Measurements from ENCODE around the gene PTMA. TPM values are rescaled to one million over a fixed set of nuclear protein-coding genes. Genes with fewer than 3 reads are reported as not detected.

Gene PTMA
- total RNA-seq, 1 donor from 2014 or later = 256 TPM

DNA sequence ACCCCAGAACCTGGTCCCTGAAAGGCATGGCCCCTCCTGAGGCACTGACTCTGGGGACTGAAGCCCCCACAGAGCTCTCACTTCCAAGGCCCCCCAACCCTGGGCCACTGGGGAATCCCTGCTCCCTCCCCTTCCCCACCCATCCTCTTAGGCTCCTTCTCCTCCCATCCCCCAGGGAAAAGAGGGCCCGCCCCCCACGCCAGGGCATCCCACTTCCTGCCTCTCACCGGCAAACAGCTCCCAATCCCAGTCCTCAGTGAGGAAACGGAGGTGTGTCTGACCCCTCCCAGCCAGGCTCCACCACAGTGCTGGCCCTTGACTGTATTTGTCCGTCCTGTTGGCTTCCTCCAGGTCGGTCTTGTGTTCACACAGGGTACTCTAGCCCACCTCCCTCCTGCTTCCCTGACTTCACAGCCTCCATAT lies 35.0 kb upstream of the PTMA start:
- DNase-seq (ENCODE audit: low spot score) = no peak
- intact Hi-C loops (cut with DNase I) = no loop called here

DNA sequence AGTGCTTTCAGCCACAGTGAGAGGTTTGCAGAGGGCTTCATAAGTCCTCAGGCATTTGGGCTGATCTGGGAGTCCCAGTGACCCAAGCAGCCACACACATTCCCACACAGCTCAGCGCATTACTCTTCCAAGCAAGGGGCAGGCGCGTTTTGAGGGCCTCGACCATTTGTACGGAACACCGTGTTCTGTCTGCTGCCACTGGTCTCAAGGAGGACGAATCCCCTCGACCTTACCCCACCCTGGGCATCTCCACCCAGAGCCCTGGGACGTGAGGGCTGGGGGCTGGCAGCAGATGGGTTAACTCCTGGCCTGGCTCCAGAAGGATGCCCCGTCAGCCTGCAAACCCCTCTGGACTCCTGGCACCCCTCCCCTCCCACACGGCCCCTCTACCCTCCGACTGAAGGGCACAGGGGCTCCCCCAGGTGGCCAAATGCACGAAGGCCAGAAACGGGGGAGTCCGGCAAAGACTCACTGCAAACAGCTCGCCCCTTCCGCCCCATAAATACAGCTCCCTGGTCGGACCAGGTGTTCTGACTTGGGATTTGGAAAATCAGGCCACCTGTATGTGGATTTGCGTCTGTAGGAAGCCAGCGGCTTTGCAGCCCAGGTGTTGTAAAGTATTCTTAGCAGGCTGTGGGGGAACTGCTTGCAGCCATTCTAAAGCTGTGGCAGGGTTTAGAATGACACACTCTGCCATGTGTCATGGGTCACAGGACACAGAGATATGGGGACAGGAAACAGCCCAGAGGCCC lies 33.6 kb upstream of the PTMA start:
- peak; percentile 84 for DNase-seq (ENCODE audit: low spot score)
- intact Hi-C loops (cut with DNase I) = loop anchor here (1.0 to 2.0 kb wide), 2 partner anchors 26 to 62 kb away; no protein-coding TSS in a partner anchor

DNA sequence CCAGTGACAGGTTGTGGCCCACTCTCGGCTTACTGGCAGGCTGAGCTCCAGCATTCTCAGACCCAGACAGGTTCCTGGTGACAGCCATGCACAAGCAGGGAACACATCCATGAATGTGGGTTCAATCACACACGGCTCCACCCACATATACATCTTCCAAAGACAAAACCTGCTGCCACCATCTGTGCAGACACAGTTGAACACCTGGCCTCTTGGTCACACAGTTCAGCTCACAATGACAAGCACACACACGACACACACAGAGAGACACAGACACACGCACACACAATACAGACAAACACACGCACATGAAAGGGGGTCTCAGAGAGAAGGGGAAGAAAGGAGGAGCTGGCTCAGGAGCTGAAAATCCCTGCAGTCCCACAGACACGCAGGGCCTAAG lies 32.1 kb upstream of the PTMA start:
- intact Hi-C loops (cut with DNase I) = no loop called here
- no peak for DNase-seq (ENCODE audit: low spot score)

DNA sequence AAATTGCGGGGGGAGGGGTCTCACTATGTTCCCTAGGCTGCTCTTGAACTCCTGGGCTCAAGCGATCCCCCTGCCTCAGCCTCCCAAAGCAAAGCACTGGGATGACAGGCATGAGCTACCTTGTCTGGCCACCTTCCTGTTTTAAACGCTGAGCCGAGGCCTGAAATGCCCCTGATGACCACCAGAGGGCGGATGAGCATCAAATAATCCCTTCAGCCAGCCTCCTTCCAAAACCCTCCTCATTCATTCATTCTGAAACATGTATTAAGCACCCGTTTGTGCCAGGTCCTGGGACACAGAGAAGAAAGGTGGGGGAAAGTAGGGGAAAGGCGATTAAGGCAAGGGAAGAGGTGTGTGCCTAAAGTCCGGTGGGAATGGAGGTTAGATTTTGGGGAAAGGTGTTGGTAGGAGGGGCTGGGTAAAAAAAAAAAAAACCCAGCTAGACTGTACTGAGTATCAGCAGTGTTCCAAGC lies 30.7 kb upstream of the PTMA start:
- intact Hi-C loops (cut with DNase I) = no loop called here
- DNase-seq (ENCODE audit: low spot score) = peak; percentile 90

DNA sequence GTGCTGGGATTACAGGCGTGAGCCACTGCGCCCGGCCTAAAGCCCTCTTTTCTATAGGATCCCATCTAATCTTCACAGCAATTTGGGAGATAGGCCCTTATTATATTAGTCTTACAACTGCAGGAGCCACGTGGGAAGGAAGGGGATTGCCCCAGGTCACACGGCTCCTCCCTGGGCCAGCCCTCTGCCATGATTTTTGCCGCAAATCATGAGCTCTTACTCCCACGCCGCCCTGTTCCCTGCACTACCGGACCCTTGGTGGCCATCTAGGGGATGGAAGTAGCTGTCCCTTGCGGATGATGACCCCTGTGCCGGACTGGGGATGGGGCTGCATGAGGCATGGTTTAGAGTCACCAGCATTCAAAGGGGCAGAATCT lies 28.4 kb upstream of the PTMA start:
- no peak for DNase-seq (ENCODE audit: low spot score)
- intact Hi-C loops (cut with DNase I) = loop anchor here (1.0 to 10.0 kb wide), 2 partner anchors 35 to 105 kb away; partner anchors contain the start of genes COPS7B and PDE6D

DNA sequence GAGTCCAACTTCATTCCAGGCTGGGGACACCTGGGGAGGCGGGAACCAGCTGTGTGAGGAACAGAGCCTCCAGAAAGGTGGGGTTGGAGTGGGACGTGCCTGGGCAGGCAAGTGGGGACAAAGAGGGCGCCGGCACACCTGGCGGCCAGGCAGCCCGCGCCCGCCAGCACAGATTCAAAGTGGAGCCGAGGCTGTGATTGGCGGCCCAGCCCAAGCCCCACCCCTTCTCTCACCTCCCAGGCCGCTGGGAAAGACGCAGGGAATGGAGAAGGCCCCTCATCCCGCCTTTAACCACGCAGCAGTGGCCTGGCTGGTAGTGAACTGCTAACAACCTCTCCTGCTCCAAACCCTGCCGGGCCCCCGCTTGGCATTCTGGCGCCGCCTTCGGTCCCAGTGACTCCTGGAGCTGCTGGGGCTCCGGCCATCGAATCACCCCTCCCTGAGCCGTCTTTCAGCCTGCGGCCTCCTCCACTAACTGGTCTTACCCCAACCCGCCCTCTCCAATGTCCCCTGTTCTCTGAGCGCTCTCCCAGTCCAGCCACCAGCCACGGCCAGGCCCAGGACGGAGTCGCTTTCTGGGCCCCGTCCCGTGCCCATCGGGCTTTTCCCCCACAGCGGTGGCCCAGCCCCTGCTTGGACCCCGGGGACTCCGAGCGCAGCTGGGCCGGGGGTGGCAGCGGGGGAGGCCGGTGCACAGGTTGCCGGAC lies 27.9 kb upstream of the PTMA start:
- DNase-seq (ENCODE audit: low spot score) = no peak
- intact Hi-C loops (cut with DNase I) = loop anchor here (10.0 kb wide), 1 partner anchor 104 kb away; the partner anchor contains the start of genes COPS7B and PDE6D

DNA sequence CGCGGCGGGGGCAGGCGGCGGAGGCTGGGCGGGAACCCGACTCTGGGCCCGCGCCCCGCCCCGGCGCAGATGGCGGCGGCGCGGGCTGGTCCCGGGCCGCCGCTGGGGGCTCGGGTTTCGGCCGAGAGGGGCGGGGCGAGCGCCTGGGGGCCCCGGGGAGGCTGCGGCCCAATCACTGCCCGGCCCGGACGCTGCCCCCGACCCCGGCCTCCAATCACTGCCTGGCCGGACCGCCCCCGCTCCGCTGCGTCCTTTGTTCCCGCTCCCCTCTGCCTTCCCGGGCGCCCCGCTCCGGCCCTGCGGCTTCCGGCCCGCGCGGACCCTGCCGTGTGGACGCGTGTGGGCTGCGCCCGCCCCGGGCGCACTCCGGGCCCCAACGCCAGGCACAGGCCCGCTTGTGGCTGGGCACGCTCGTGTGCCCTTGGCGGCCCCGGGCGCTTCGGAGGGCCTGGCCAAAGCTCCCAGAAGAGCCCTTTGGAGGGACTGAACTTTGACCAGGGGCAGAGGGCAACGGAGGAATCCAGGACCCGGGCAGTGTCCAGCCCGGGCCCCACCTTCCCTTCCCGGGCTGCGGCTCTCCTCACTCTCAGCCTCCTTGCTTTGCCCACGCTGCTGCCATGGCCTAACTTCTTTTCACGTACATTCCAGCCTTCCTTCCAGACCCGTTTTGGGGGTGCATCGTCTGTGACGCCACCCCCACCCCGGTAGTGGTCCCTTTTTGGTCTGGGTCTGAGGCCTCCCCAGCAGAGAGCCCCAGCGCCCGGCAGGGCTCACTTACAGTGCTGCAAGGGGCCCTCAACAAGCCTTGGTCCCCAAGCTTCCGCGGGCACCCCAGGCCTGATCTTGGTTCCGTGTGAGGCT lies 27.1 kb upstream of the PTMA start:
- DNase-seq (ENCODE audit: low spot score) = peak; percentile 90
- intact Hi-C loops (cut with DNase I) = loop anchor here (10.0 kb wide), 1 partner anchor 104 kb away; the partner anchor contains the start of genes COPS7B and PDE6D

DNA sequence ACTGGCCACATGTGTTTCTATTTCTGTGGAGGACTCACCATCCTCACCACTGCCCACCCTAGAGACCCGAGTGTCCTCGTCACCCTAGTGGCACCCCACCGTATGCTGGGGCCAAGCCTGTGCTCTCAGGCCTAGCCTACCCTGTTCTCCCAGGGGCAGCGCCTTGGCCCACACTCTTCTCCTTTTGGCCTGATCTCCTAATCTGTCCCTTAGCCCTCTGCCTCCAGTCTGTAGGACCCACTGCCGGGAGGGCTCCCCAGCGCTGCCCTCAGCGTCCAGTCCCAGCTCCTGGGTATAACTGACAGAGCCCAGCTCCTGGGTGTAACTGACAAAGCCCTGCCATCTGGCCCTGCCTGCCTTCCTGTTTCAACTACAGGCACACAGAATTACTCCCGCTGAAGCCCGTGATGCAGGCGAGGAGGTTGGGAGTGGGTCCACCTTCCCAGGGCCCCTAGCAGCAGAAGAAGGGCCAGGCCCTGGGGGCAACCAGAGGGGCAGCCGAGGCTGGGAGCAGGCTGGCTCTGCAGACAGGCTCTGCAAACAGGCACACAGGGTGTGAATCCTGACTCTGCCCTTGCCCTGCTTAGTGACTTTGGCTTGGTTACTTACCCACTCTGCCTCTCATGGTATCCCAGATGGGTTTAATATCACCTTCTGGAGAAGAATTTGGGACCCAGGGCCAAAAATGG lies 25.6 kb upstream of the PTMA start:
- DNase-seq (ENCODE audit: low spot score) = no peak

DNA sequence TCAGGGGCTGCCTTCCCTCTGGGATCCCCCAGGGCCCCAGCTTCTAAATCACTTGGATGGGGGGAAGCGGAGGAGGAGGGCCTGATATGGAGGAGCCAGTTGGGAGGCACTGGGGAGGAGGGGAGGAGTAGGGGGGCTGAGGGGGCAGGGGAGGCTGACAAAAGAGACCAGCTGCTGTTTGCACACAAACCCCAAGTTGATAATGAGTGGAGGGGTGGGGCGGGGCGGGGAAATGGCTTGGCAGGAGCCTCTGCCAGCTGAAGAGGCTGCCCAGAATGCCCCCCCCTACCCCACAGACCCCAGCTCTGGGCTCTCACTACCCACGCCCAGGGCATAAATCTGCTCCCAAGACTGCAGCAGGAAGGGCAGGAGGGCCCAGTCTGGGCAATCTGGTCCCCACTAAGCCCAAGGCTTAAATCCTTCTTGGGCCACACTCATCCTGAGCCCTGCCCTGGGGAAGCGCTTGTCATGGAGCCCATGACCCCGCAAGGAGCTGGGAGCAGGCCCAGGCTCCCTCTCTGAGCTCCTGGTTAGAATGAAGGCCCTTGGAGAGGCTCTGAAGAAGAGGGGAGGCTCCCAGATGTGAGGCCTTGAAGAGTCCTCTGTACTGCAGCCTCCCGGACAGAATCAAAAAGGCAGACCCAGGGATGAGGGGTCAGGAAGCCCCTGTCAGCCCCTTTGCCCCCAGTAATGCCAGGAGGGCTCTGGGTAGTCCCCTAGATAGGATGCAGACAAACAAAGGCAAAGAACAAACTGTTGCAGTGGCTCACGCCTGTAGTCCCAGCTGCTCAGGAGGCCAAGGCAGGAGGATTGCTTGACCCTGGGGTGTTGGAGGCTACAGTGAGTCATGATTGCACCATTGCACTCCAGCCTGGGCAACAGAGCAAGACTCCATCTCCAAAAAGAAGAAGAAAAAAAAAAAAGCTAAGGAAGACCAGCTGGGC lies 24.8 kb upstream of the PTMA start:
- no peak for DNase-seq (ENCODE audit: low spot score)
- intact Hi-C loops (cut with DNase I) = loop anchor here (10.0 kb wide), 1 partner anchor 101 kb away; the partner anchor contains the start of genes COPS7B and PDE6D

More for the DNA sequence above, 25.6 kb upstream of the PTMA start:
- intact Hi-C loops (cut with DNase I) = loop anchor here (10.0 kb wide), 1 partner anchor 102 kb away; the partner anchor contains the start of genes COPS7B and PDE6D

DNA sequence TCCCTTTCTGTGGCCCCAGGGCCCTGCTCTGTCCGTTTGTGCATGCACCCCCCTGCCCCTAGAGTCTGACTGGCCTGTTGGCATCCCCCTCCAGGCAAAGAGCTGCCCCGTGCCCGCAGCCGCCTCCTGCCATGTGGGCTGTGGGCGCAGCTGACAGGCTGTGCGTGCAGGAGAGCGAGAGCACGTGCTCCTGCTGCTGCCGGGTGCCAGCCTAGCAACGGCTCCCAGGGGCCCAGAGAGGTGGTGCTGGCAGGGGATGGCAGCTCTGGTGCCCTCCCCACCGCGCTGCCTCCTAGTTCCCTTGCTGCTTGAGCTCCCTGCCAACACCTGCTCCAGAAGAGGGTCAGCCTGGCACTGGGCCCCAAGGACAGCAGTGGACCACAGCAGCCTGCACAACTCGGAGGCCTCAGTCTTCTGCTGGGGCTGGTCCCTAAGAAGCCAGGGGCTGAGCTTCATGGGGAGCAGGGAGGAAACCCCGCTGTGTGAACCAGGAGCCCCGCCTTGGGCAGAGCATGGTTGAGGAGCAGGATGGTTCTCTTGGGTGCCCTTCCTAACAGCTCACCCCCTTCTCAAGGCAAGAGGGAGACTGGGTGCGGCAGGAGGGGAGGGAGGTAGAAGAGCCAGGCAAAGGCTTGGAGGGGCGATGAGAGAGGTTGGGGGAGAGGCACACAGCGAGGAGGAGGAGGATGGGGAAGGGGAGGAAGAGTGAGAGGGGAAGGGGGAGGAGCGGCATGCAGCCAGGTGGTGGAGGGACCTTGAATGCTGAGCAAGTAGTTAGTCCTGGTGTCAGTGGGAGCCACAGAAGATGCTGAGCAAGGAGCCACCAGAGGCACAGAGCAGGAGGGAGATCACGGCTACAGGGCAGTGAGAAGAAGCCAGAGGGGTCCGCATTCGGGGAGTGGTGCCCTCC lies 23.8 kb upstream of the PTMA start:
- intact Hi-C loops (cut with DNase I) = loop anchor here (10.0 kb wide), 1 partner anchor 100 kb away; the partner anchor contains the start of genes COPS7B and PDE6D
- no peak for DNase-seq (ENCODE audit: low spot score)

DNA sequence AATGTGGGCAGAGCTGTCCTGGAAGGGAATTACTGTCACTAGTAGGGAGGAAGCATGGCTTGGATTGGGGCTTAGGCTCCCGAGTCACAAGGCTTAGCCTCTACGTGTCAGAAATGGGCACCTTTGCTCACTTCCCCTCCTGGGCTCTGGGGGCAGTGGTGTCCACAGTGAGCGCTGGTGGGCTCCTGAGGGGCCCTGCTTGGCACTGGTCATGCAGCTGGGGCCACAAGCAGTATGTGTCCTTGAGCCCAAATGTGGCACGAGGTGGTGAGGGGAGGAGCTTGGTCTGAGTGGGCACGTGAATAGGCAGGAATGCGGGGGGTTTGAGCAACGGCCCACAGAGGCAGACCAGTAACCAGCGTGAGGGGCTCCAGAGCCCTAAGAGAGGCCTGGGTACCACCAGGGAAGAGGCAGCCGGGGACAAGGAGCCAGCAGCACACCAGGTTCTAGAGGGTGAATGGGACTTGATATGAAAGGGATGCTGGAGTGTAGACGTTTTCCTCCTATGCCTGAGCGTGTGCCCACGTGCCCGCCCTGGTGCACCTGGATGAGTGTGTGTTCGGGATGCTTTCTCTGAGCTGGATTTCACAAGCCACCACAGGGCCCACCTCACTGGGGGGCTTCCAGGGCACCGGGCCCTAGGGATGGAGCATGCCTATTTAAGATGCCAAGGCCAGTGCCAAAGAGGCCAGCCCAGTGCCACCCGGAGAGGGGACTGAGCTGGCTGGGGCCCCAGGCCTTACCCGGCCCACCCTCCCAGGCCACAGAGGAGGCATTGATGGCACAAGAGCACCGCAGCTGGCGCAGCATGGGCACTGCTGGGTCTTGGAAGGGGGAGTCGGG lies 22.8 kb upstream of the PTMA start:
- intact Hi-C loops (cut with DNase I) = loop anchor here (10.0 kb wide), 1 partner anchor 99 kb away; the partner anchor contains the start of genes COPS7B and PDE6D
- DNase-seq (ENCODE audit: low spot score) = no peak

DNA sequence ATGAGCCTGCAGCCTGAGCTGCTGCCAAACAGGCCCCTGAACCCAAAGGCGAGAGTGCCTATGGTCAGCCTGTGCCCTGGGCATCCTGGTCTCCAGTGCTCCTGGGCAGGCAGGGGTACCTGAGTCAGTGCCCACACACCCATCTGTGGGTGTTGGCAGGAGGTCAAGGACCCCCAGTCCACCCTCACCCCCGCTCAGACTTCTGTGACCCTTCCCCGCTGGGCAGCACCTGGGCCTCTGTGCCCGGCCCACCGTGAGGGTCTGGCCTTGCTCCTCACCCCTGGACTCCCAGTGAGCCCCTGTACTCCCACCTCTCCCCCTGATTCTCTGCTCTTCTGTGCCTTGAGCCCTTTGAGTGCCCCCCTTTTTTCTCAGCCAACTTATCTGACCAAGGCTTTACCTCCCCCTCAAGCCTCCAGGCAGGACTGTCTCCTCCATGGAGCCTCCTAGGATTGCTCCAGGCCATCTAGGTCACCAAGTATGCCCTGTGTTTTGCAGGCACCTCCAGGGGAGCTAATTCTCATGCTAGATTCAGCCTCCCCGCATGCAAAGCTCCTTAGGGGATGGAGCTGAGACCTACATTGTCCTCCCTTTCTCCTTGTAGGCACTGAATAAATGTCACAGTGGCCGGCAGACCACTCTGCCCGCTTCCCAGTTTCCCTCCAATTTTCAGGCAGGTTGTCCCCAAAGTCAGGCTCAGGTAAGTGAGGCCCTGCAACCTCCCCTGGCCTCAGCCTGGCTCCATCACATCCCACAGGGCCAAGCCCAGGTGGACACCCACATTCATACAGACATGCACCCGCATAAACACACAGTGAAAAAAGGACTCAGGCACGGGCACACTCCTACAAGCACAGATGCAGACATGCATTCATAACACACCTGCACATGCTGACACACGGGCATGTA lies 21.9 kb upstream of the PTMA start:
- intact Hi-C loops (cut with DNase I) = loop anchor here (10.0 kb wide), 1 partner anchor 98 kb away; the partner anchor contains the start of genes COPS7B and PDE6D
- DNase-seq (ENCODE audit: low spot score) = no peak

DNA sequence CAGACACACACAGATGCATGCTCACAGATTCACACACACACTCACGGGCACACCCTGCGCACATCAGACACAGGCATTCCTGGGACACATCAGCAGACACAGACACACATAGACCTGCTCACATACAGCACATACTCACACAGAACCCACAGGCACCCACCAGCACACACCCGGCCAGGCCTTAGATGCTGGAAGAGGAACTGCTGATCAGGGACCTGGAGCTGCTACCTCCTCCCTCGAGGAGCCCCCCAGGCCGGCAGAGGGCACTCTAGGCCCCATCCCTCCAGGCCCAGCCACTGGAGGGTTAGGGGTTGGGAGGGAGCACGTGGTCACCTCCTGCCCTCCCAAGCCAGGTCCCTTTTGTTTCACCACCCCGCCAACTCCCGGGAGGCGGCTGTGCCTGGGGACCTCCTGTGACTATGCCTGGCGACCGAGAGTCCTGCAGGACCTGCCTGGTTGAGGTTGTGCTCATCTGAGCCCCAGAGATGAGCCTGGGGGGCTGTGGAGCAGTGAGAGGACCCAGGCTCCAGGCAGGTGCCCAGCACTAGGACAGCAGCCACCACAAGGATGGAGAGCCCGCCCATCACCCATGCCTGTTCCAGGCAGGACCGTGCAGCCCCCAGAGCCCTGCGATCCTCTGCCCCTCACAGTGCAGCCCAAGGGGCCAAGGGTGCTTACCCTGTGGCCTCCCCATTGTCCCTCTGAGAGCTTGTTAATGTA lies 21.0 kb upstream of the PTMA start:
- intact Hi-C loops (cut with DNase I) = loop anchor here (10.0 kb wide), 1 partner anchor 98 kb away; the partner anchor contains the start of genes COPS7B and PDE6D
- DNase-seq (ENCODE audit: low spot score) = no peak

DNA sequence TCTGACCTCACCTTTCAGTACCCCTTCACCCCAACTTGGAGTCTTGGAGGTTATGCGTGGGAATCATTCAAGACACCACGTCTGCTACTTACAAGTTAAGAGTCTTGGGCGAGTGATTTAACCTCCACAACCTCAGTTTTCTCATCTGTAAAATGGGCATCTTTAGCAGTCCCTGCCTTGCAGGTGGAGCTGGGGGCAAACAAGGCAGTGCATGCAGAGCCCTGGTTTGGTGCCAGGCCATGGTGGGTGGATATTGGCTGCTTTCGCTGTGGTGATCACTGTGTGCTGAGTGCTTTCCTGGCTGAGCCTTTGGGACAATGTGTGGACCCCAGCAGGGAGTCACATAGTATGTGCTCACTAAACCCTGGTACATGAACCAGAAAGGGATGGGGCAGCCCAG lies 20.4 kb upstream of the PTMA start:
- no peak for DNase-seq (ENCODE audit: low spot score)
- intact Hi-C loops (cut with DNase I) = loop anchor here (10.0 kb wide), 1 partner anchor 97 kb away; the partner anchor contains the start of genes COPS7B and PDE6D
